ENCODE results near the gene YTHDF1. TPM values are rescaled to one million over a fixed set of nuclear protein-coding genes. Genes with fewer than 3 reads are reported as not detected.

The YTHDF1 gene
- total RNA-seq, 4 donors from 2014 or later, result 21.2 to 49.6 (median 25.8) TPM

DNA sequence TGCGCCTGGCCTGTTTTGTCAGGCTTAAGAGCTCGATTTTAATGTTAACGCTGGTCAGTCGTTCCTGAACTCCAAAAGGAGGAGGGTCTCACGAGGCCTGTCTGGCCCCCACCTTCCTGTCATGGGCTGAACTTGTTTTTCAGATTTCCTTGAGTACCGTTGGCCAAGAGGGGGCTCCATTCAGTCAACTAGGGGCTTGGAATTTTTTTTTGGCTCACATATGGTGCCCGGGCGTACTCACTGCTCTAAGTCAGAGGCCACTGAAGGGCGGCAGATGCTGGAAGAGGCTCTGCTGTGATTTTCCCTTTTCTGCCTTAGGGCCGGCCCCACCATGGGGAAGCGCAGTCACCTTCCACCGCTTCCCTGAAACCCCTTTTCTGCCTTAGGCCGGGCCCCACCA lies 12.9 kb upstream of the YTHDF1 start:
- no peak for ATAC-seq (ENCODE audit: low FRiP score)
- TF ChIP-seq, protein P1, sequence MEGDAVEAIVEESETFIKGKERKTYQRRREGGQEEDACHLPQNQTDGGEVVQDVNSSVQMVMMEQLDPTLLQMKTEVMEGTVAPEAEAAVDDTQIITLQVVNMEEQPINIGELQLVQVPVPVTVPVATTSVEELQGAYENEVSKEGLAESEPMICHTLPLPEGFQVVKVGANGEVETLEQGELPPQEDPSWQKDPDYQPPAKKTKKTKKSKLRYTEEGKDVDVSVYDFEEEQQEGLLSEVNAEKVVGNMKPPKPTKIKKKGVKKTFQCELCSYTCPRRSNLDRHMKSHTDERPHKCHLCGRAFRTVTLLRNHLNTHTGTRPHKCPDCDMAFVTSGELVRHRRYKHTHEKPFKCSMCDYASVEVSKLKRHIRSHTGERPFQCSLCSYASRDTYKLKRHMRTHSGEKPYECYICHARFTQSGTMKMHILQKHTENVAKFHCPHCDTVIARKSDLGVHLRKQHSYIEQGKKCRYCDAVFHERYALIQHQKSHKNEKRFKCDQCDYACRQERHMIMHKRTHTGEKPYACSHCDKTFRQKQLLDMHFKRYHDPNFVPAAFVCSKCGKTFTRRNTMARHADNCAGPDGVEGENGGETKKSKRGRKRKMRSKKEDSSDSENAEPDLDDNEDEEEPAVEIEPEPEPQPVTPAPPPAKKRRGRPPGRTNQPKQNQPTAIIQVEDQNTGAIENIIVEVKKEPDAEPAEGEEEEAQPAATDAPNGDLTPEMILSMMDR (IDR thresholded peaks at IDR 0.05), result no peak

GRCh38 chr20:63227260-63227659 lies 11.3 kb upstream of the YTHDF1 start:
- ATAC-seq (ENCODE audit: low FRiP score) (no peak), DNase-seq (ENCODE audit: low spot score) (no peak)
- TF ChIP-seq, protein P1 (IDR thresholded peaks at IDR 0.05), result no peak

More for the DNA sequence above, 12.9 kb upstream of the YTHDF1 start:
- no peak for DNase-seq (ENCODE audit: low spot score)

DNA sequence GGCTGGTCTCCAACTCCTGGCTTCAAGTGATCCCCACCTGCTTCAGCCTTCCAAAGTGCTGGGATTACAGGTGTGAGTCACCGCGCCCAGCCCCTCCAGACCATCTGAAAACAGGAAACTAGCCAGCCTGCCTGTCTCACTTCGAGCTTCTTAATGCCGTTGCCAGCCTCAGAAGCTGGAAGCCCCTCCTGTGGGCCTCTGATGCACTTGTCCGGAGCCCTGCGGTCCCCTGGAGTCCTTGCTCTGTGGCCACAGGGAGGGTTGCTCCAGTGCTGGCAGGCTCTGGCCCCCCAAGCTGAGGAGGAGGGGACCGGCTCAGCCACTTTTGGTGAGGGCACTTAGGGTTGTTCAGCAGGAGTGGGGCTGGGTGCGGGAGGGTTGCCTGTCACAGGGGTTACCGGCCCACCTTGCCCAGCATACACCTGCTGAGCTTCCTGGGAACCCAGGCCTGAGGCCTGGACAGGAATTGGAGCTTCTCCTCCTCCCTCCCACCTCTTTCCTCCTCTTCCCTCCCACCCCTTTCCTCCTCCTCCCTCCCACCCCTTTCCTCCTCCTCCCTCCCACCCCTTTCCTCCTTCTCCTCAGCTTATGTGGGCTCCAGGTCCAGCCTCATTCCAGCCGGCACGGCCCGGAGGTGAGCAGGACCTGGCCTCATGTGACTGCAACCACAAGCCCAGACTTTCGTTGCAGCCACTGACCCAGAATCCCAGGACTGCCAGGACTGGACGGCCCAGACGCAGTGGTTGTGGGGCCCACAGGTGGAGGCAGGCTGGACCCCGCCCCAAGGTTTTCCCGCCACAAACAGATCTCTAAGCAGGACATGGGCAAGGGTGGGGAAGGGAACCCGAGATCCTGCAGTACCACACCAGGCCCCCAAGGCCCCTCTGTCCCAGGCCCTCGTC lies 10.4 kb upstream of the YTHDF1 start:
- DNase-seq (ENCODE audit: low spot score), result no peak
- ATAC-seq (ENCODE audit: low FRiP score), result no peak
- TF ChIP-seq, protein P1 (IDR thresholded peaks at IDR 0.05), result no peak

DNA sequence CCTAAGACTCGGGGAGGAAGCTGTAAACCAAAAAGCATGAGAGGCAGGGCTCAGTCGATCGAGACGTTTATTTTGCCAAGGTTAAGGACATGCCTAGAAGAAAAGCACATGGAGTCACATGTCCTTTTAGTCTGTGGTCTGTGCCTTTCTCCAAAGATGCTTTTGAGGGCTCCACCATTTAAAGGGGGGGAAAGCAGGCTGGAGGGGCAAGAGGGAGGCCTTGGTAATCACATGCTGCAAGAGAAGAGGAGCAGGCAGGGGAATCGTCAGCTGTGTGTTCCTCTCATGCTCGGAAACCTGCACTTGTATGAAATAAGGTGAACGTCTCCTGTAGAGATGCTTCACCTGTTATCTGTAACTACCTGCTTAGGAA lies 9.1 kb upstream of the YTHDF1 start:
- ATAC-seq (ENCODE audit: low FRiP score) (no peak), DNase-seq (ENCODE audit: low spot score) (no peak)
- TF ChIP-seq, protein P1 (IDR thresholded peaks at IDR 0.05), result no peak

- ATAC-seq (ENCODE audit: low FRiP score), result no peak
- no peak for DNase-seq (ENCODE audit: low spot score)
Measured at GRCh38 chr20:63224412-63225081, 8.6 kb upstream of the YTHDF1 start.

GRCh38 chr20:63223826-63224207 lies 7.9 kb upstream of the YTHDF1 start:
- no peak for ATAC-seq (ENCODE audit: low FRiP score)
- DNase-seq (ENCODE audit: low spot score), result no peak
- TF ChIP-seq, protein P1 (IDR thresholded peaks at IDR 0.05), result no peak

More at GRCh38 chr20:63224412-63225081, 8.6 kb upstream of the YTHDF1 start:
- TF ChIP-seq, protein P1 (IDR thresholded peaks at IDR 0.05), result no peak

Measured in omental fat pad (tissue), 4 donors.